NCI-H1436 (cell line): ENCODE results near the gene TSPAN31.
"Not testable (repeated sequence)": the region's sequence is repeated elsewhere in the genome, so short reads cannot be mapped to it uniquely, and the experiment has no call there.

ENCODE experiments used
- DNase-seq: peaks from one replicate; lab custom pipeline; 2025; lab: John Stamatoyannopoulos, UW

TSPAN31 gene

DNA sequence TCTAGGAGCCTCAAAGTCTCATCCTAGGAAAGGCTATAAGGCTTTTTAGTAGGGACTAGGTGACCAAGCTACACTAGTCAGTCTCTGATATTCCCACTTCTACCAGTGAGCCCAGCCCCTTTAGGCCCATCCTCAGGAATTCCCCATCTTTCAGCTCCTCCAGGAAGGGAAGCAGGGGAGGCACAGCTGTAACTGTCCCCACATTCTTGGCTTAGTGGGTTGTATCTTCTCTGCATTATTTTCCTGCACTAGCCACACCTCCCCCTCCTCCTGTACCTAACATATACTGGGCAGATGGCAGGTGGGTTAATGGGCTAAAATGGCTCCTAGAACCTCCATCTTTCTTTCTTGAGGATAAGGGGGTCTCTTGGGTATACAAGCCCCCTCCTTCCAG, 22.5 kb downstream of the TSPAN31 start:
- DNase-seq: no peak

DNA sequence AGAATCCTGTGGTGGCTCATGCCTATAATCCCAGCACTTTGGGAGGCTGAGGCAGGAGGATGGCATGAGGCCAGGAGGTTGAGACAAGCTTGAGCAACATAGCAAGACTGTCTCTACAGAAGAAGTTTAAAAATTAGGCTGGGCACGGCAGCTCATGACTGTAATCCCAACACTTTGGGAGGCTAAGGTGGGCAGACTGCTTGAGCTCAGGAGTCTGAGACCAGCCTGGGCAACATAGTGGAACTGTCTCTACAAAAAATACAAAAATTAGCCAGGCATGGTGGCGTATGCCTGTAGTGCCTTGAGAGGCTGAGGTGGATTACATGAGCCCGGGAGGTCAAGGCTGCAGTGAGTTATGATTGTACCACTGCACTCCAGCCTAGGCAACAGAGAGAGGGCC, 23.0 kb downstream of the TSPAN31 start:
- no peak for DNase-seq

GRCh38 chr12:57769594-57769993, 24.8 kb downstream of the TSPAN31 start:
- DNase-seq: no peak

GRCh38 chr12:57770734-57771133, 25.9 kb downstream of the TSPAN31 start:
- DNase-seq: no peak

GRCh38 chr12:57771236-57771872, 26.5 kb downstream of the TSPAN31 start:
- DNase-seq: peak; percentile 70

GRCh38 chr12:57771873-57772428, 27.1 kb downstream of the TSPAN31 start, which contains the start of gene METTL1:
TSS of gene METTL1 (minus strand) at chr12:57772105. CDS start at chr12:57772083, 22 bp downstream.
- DNase-seq: peak; percentile 82

- DNase-seq: no peak
Measured at GRCh38 chr12:57772429-57773322, 27.8 kb downstream of the TSPAN31 start, which contains the start of gene EEF1AKMT3. TSS of gene EEF1AKMT3 (plus strand) at chr12:57772614. CDS start at chr12:57772725, 111 bp downstream.

DNA sequence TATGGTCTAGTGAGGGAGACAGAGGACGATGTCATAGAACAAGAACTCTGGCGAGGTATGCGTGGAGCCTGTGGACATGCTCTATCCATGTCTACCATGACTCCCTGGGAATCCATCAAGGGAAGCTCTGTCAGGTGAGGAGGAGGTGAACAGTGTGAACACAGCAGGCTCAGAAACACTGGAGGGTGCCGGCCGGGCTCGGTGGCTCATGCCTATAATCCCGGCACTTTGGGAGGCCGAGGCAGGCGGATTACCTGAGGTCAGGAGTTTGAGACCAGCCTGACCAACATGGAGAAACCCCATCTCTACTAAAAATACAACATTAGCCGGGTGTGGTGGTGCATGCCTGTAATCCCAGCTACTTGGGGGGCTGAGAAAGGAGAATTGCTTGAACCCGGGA, 29.8 kb downstream of the TSPAN31 start:
- not testable (repeated sequence) for DNase-seq

DNA sequence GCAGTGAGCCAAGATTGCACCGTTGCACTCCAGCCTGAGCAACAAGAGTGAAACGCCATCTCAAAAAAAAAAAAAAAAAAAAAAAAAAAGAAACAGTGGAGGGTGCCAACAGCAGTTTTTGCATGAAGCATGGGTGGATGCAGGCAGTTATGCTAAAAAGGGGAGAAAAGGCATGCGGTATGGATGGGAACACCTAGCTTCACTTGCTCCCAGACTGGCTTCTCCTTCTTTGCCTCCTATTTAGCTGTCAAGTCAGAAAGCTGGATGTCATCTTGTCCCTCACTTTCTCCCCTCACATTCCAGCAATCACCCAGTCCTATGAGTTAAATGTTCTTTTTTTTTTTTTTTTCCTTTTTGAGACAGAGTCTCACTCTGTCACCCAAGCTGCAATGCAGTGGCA, 30.2 kb downstream of the TSPAN31 start:
- DNase-seq: no peak

DNA sequence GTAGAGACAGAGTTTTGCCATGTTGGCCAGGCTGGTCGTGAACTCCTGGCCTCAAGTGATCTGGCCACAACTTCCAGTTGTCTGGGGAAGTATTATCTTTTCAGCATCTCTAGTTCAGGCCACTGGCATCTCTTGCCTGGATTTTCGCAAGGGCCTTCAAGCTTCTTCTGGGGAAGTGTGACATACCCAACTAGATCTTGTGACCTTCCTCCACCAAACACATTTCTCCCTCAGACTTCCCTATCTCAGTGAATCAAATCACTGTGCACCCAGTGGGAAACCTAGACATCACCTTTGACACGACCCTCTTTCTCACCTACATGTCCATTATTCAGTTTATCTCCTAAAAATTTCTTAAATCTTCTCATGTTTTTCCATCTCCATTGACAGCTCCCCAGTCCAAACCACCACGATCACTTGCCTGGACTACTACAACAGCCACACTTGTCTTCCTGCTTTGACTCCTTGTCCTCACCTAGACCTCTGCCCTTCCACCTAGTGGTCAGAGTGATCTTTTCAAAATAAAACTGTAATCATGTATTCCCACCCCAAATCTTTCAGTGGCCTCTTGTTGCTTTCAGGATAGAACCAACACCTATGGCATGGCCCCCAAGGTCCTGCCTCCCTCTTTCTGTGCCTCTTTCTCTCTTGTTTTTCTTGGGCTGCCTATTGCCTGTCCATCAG, 30.9 kb downstream of the TSPAN31 start:
- DNase-seq: no peak

DNA sequence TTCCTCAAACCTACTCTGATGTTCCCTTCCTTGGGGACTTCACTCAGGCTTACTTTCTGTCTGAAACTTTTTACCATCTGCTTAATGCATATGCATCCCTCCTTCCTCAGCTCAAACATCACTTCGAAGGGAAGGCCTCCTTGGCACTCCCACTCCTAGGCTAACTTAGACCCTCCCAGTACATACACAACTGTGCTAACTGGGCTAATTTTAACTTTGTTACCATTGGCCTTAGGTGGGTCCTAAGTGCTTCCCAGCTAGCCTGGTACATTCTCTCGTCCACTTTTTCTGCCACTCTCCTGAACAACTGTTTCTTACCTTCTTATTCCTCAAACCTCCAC, 31.4 kb downstream of the TSPAN31 start:
- DNase-seq: no peak

DNA sequence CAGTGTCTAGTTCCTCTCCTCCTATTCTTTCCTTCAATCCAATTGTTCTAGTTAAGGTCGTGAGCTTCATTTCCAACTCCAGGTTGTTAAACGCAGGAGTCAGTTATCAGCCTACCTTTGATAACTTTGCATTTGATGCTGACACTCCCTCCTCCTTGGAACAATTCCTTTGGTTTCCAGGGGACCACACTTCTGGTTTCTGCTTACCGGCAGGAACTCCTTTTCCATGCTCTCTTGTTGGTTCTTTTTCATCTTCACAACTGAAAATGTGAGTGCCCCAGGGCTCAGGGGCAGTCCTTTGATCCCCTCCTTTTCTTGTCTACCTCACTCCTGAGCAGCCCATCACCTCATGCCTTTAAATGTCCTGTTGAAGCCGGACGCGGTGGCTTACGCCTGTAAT, 32.5 kb downstream of the TSPAN31 start:
- DNase-seq: no peak

- no peak for DNase-seq
Measured at GRCh38 chr12:57777911-57778310, 33.1 kb downstream of the TSPAN31 start.

DNA sequence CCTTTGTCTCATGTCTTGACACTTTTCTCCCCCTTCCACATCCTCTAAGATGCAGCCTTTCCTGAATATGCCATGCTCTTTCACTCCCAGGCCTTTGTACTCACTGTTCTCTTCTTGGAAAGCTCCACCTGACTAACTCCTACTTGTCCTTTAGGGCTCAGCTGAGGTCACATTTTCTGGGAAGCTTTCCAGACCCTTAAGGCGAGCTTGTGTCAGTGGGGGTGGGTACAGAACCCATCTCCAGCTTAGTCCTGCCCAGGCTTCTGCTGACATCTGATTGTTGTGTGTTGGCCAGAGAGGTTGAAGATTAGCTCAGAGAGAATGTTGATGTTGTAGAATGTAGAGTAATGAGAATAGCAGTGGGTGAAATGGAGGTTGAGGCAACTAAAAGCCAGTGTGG, 34.9 kb downstream of the TSPAN31 start:
- no peak for DNase-seq

DNA sequence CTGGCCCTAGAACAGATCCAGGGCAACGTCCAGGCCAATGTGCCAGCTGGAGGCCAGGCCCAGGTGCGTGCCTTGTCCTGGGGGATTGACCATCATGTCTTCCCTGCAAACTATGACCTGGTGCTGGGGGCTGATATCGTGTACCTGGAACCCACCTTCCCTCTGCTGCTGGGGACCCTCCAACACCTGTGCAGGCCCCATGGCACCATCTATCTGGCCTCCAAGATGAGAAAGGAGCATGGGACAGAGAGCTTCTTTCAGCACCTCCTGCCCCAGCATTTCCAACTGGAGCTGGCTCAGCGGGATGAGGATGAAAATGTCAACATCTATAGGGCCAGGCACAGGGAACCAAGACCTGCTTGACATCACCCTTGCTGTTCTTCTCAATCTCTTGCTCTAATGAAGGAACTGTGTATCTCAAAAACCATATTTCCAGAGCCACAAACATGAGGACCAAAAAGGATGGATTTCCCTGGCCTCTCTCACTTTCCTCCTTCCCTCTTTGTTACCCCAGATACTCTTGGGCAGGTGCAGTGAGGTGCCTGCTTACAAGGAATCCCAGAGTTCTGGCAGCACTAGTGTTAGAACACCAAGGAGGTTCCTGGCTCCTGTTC, 35.6 kb downstream of the TSPAN31 start:
- DNase-seq: no peak

DNA sequence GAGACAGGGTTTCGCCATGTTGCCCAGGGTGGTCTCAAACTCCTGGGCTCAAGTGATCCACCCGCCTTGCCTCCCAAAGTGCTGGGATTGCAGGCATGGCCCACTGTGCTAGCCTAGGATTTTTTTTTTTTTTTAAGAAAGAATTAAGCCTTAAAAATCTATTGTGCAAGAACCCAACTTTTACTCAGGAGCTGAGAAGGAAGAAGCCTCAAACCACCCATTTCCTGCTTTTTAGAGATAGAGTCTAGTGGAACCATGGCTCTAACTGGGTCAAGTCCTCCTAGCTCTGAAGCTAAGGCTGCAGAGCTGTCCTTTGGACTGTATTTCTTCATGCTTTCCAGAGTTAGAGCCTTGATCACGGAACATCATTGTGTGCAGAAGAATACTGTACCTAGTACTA, 36.4 kb downstream of the TSPAN31 start:
- no peak for DNase-seq

GRCh38 chr12:57781801-57782200, 37.0 kb downstream of the TSPAN31 start:
- no peak for DNase-seq

DNA sequence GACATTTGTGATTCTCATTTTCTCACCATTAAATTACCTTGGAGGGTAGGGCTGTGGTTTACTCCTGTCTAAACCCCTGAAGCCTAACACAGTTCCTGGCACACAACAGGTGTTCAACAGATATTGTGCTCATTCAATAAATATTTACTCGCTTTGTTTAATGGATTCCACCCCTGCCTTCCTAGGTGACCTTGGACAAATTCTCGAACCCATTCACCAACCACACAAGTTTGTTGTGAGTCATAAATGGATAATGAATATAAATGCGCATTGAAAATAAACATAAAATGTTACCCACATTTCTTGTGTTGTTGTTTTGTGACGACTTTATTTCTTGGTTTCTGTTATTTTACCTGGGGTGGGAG, 37.4 kb downstream of the TSPAN31 start:
- DNase-seq: no peak

DNA sequence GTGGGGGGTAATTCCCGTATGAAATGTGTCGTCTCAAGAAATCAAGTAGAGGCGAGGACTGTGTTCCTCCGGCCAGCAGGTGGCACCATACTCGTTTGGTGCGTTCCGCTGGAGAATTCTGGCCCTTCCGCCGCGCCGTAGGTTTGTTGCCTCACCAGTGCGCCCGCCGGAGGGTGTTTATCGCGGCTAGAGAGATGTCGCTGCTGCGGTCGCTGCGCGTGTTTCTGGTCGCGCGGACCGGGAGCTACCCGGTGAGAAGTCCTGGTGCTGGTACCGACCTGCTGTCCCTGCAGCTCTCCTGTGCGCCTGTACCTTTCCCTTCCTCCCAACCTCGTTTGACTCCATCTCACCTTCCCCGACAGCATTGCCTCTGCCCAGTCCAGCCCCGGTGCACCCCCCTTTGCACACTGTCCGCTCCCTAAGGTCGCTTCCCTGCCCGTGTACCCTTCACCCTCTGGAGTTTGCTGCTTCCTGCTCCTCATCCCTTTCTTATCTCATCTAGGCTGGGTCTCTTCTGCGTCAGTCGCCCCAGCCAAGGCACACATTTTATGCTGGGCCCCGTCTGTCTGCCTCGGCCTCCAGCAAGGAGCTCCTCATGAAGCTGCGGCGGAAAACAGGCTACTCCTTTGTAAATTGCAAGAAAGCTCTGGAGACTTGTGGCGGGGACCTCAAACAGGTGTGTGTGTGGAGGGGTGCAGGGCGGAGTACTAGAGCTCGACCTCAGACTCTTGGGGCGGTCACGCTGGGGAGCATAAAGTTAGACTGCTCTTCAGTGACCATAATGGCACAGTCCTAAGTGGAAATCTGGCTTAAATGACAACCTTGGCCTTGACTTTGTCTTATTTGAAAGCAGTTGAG, 38.0 kb downstream of the TSPAN31 start, which contains the start of gene TSFM:
TSS of gene TSFM (plus strand) at position 180 of the 858 bp plus-strand sequence. CDS start at position 195, 15 bp downstream.
- peak; percentile 95 for DNase-seq

- DNase-seq: no peak
Measured at GRCh38 chr12:57783466-57783801, 38.6 kb downstream of the TSPAN31 start.

- DNase-seq: no peak
Measured at GRCh38 chr12:57783861-57784260, 39.0 kb downstream of the TSPAN31 start.
